ENCODE results near the gene LRRC52.

DNA sequence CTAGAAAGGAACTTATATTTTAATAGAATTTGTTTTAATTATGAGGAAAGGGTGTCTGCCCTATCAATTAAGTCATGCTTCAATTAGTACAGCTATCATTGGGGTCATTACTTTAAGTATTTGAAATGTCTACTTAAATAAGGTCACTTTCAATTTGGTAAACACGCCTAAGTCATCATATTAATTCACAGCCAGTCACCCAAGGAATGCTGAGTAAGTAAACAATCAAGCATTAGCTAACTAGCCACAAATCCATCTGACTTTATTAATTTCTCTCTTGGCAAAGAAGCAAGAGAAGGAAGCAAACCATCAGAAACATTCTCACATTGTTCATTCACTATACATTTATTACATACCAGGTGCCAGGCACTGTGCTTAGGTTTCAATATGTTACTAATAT is 1.2 kb upstream of the LRRC52 start:
- TF ChIP-seq, protein P1, sequence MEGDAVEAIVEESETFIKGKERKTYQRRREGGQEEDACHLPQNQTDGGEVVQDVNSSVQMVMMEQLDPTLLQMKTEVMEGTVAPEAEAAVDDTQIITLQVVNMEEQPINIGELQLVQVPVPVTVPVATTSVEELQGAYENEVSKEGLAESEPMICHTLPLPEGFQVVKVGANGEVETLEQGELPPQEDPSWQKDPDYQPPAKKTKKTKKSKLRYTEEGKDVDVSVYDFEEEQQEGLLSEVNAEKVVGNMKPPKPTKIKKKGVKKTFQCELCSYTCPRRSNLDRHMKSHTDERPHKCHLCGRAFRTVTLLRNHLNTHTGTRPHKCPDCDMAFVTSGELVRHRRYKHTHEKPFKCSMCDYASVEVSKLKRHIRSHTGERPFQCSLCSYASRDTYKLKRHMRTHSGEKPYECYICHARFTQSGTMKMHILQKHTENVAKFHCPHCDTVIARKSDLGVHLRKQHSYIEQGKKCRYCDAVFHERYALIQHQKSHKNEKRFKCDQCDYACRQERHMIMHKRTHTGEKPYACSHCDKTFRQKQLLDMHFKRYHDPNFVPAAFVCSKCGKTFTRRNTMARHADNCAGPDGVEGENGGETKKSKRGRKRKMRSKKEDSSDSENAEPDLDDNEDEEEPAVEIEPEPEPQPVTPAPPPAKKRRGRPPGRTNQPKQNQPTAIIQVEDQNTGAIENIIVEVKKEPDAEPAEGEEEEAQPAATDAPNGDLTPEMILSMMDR (IDR thresholded peaks at IDR 0.05; ENCODE audit: low read depth, low read length): no peak
- no peak for TF ChIP-seq EZH2phosphoT487 (IDR thresholded peaks at IDR 0.05; ENCODE audit: low read depth)
